KOPT-K1 (cell line): Measurements from ENCODE around the gene PIK3R6.

Source experiments
- H3K27ac ChIP-seq: fragments of 200-600 bp; sonication (generic); 2 replicates; pipeline ENCODE4 v1.5.1; 2016; ENCODE audit warnings: antibody characterized with exemption, mild to moderate bottlenecking, low read depth, low read length; ENCODE audit not compliant: poor library complexity, severe bottlenecking
- H3K36me3 ChIP-seq: fragments of 200-600 bp; sonication (generic); 2 replicates; pipeline ENCODE4 v1.5.1; 2017; ENCODE audit warnings: antibody characterized with exemption, mild to moderate bottlenecking, low read length, moderate library complexity; ENCODE audit not compliant: insufficient read depth
- H3K9me3 ChIP-seq: fragments of 200-600 bp; sonication (generic); 2 replicates; pipeline ENCODE4 v1.5.1; 2017; ENCODE audit warnings: antibody characterized with exemption, low read length, mild to moderate bottlenecking; ENCODE audit not compliant: insufficient read depth, poor library complexity, severe bottlenecking

PIK3R6 gene

DNA sequence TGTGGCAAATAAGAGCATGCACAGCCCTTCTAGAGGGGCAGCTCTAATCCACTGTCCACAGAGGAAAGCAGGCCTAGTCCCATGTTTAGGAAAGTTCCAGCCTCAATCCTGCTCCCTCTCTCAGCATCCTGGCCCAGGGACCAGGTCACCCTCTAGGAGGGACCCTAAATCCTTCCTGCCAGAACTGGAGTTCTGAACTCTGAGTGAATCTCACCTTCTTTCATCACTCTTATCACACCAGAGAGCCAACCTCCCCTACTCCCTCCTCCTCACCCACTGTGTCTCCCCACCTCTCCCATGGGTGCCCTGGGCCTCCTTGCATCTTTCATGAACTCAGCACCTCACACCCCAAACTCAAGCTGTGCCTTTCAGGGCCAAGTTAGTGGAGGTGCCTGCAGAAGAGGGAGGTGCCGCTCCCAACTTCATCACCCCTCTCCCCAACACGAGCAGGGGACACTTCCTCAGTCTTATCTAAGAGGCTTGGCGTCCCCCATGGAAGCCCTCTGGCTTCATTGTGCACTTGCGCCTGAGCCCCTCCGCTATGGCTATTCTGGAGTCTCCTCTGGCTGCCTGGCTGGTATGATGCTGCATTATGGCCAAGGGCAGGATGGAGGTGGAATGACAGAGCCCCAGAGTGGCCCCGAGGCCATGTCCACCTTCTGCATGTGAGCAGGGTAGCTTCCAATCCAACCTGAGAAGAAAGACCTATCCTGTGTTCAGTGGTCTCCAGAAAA, 31.7 kb downstream of the PIK3R6 start:
- no peak overlapping the region for H3K27ac ChIP-seq
- H3K36me3 ChIP-seq = peaks cover 55% of the 10 kb centered on the region
- H3K9me3 ChIP-seq = no peaks in the 10 kb centered on the region

DNA sequence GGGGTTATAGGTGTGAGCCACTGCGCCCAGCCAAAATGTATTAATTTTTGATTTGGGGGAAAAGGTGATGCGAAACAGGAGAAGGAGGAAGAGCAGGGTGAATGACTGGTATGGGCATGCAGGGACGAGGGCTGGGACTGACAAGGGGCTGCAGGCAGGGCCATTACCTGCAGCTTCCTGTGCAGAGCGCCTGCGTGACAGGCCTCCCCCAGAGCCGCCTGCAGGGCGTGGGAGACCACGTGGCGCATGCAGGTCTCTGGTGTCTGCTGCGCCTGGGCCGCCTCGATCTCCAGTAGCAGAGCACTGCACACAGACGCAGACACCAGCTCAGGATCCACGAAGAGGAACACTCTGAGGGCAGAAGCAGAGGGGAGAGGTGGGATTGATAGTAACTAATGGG, 32.4 kb downstream of the PIK3R6 start:
- Histone ChIP-seq H3K27ac (no peak overlapping the region), H3K9me3 (no peaks in the 10 kb centered on the region), H3K36me3 (peaks cover 55% of the 10 kb centered on the region)

DNA sequence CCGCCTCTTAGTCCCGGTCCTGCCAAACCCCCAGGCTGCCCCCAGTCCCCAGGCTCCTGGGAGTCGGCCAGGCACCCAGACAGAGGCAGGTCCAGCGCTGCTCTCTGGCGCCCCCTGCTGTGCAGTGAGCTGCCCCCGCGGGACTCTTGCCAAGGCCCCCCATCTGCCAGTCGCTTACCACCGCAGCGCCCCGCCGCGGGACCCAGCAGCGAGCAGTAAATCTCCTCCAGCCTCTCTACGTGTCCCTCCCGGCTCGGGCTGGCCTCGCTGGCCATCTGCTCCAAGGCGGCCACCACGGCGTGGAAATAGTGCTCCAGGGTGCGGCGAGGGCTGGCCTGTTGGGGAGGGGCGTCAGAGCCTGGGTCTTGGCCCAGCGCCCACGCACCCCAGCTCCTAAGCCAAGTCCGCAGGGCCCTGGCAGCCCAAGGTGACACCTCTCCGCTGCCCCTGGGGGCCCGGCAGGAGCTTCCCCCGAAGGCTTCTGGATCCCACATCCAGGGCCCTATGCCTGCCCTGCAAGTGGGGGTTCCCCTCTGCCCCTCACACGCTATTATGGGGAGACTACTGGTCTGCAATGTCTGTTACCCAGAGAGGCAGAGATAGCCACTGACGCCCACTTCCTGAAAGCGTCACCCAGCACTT, 34.6 kb downstream of the PIK3R6 start:
- H3K36me3 ChIP-seq = peaks cover 45% of the 10 kb centered on the region
- no peaks in the 10 kb centered on the region for H3K9me3 ChIP-seq
- no peak overlapping the region for H3K27ac ChIP-seq

DNA sequence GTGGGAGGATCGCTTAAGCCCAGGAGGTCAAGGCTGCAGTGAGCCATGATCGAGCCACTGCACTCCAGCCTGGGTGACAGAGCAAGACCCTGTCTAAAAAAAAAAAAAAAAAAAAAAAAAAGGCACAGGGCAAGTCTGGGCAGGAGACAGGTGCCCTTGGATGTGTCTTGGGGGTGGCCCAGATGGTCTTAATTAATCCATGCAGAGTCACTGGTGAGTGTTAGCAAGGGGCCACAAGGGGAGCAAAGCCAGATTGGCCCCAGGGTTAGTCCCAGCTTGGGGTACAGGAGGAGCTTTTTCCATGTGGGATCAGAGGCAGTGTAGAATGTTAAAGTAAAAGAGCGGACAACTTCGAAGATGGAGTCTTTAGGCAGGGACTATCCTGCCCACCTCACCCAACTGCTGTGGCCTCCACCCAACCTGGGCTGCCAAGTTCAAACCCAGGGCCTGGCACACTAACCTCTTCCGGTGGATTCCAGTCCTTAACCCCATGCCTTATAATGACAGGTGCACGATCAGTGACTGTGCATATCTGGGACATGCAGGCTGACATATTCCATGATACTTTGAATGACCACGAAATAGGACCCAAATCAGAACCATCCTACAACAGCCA, 36.1 kb downstream of the PIK3R6 start:
- peaks cover 36% of the 10 kb centered on the region for H3K36me3 ChIP-seq
- no peak overlapping the region for H3K27ac ChIP-seq
- H3K9me3 ChIP-seq = no peaks in the 10 kb centered on the region

DNA sequence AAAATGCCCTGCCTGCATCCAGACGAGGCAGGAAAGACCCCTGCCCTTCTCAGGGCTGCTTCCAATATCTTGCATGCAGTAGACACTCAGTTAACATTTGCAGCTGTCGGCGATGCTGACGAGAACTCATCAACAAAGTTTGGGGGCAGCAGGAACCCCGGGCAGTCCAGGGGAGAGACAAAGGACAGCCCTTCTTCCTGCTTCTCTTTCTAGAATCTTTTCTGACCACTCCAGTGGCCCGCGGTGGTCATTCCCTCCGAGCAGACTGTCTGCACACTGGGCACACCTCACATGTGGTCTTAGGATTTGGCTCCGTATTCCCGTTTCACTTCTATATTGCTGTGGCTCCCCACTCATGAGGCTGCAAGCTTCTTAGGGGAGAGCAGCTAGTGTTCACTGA, 37.3 kb downstream of the PIK3R6 start:
- peaks cover 24% of the 10 kb centered on the region for H3K36me3 ChIP-seq
- no peak overlapping the region for H3K27ac ChIP-seq
- H3K9me3 ChIP-seq = no peaks in the 10 kb centered on the region

- Histone ChIP-seq H3K9me3 (peaks cover 8% of the 10 kb centered on the region), H3K27ac (no peak overlapping the region), H3K36me3 (peaks cover 19% of the 10 kb centered on the region)
Measured at GRCh38 chr17:8829036-8829941, 38.2 kb downstream of the PIK3R6 start.

- Histone ChIP-seq H3K9me3 (peaks cover 14% of the 10 kb centered on the region), H3K27ac (no peak overlapping the region), H3K36me3 (peaks cover 16% of the 10 kb centered on the region; the same call in 1 of the 2 replicates)
Measured at GRCh38 chr17:8828517-8828875, 39.0 kb downstream of the PIK3R6 start.

- H3K36me3 ChIP-seq = peaks cover 26% of the 10 kb centered on the region; the same call in 1 of the 2 replicates
- no peak overlapping the region for H3K27ac ChIP-seq
- peaks cover 14% of the 10 kb centered on the region for H3K9me3 ChIP-seq
Measured at GRCh38 chr17:8826808-8827435, 40.6 kb downstream of the PIK3R6 start.

DNA sequence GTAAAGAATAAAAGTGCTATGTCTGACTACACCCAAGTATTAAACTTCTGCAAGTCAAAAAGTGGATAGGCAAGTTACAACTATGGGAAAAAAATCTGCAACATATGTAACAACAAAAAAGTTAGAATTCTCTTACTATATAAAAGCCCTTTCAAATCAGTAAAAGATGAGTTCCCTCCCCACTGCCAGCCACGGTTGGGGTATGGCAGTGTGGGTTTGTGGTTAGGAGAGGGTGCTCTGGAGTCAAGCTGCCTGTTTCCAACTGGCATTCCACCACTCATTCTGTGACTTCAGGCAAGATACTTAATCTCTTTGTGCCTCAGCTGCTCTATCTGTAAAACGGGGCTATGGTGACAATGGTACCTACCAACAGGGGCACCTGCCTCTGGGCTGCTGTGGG, 41.7 kb downstream of the PIK3R6 start:
- H3K36me3 ChIP-seq = peaks cover 19% of the 10 kb centered on the region; the same call in 1 of the 2 replicates
- H3K27ac ChIP-seq = no peak overlapping the region
- H3K9me3 ChIP-seq = peaks cover 14% of the 10 kb centered on the region

- Histone ChIP-seq H3K9me3 (peaks cover 14% of the 10 kb centered on the region), H3K27ac (no peak overlapping the region), H3K36me3 (peaks cover 19% of the 10 kb centered on the region; the same call in 1 of the 2 replicates)
Measured at GRCh38 chr17:8823279-8823678, 44.2 kb downstream of the PIK3R6 start.

- no peak overlapping the region for H3K27ac ChIP-seq
- peaks cover 19% of the 10 kb centered on the region; the same call in 1 of the 2 replicates for H3K36me3 ChIP-seq
- H3K9me3 ChIP-seq = peaks cover 14% of the 10 kb centered on the region
Measured at GRCh38 chr17:8822401-8823035, 45.0 kb downstream of the PIK3R6 start.

DNA sequence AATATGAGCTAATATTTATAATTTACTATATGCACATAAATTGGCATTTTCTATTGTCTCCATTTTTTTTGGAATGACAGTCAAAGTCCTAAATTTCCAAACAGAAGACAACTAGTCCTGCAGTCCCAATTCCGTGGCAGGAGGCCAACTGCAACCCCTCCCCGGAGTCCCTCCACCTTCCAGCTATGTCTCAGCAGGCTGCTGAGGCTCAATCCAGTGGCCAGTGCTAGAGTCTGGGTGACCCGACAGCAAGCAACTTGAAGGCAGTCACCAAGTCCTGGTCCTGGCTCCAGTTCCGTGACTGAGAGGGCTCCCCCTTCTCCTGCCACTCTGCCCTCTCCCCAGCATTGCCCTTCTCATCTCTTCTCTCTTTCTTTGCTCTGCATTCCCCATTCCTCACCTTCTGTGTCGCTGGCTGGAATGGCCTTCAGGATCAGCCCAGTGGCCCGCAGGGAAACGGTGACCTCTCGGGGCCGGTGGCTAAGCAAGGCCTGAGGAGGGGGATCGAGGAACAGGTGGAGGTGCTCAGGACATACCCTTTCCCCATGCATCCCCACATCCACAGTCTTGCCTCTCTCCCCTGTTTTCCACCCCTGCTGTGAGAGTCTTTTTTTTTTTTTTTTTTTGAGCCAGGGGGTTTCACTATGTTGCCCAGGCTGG, 45.9 kb downstream of the PIK3R6 start:
- H3K9me3 ChIP-seq = peaks cover 14% of the 10 kb centered on the region
- H3K36me3 ChIP-seq = peaks cover 19% of the 10 kb centered on the region; the same call in 1 of the 2 replicates
- H3K27ac ChIP-seq = no peak overlapping the region

DNA sequence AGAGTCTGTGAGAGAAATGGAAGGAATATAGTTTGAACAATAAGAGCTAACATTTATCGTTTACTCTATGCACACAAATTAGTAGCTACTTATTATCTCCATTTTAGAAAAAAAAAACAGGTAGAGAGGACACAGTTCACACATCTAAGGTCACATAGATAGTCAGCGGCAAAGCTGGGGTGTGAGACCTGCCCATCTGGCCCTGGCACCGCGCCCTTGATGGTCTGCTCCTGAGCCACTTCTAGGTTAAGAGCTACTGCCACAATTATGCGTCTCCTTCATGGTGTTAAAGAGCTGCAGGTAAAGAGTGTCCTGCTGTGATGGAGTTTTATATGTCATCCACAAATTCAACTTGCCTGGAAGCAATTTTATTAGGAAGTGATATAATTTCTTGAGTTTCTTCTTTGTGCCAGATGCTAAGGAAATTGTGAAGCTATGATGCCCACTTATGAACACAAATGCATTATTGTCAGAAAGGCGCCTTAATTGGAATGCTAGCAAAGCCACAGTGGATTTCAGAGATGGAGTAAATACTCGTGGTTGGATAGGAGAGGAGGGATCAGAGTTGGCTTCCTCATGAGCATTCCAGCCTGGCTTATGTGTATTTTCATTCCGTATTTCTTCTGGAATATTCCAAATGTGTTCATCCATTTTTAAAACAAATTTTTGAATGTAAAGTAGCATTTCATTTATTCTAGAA, 47.0 kb downstream of the PIK3R6 start:
- peaks cover 14% of the 10 kb centered on the region for H3K9me3 ChIP-seq
- no peak overlapping the region for H3K27ac ChIP-seq
- H3K36me3 ChIP-seq = peaks cover 19% of the 10 kb centered on the region; the same call in 1 of the 2 replicates
